HG02943 (cell line): ENCODE results near the gene CHAT.

Experiments used
- ATAC-seq: cut with Tn5 transposase; IDR thresholded peaks from one replicate; pipeline ENCODE4 v1.9.1; 2021; ENCODE audit warnings: mild to moderate bottlenecking, low read depth, moderate library complexity; ENCODE audit not compliant: unreplicated experiment

Gene CHAT

DNA sequence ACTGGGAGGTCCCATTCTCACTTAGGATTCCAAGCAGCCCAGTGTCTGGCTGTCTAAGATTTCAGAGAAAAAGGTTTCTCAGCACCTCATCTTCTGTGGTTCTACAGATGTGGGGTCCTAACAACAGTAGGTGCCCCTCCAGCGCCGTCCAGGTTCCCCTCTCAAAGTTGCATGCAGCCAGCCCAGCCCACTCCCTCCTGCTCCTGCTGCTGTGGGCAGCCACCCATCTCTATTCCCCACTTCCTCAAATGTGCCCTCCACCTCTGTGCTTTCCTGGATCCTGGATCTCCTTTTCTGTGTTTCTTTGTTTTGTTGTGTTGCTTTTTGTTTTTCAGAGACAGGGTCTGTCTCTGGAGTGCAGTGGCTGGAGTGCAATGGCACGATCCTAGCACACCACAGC, 17.0 kb upstream of the CHAT start:
- ATAC-seq: no peak

DNA sequence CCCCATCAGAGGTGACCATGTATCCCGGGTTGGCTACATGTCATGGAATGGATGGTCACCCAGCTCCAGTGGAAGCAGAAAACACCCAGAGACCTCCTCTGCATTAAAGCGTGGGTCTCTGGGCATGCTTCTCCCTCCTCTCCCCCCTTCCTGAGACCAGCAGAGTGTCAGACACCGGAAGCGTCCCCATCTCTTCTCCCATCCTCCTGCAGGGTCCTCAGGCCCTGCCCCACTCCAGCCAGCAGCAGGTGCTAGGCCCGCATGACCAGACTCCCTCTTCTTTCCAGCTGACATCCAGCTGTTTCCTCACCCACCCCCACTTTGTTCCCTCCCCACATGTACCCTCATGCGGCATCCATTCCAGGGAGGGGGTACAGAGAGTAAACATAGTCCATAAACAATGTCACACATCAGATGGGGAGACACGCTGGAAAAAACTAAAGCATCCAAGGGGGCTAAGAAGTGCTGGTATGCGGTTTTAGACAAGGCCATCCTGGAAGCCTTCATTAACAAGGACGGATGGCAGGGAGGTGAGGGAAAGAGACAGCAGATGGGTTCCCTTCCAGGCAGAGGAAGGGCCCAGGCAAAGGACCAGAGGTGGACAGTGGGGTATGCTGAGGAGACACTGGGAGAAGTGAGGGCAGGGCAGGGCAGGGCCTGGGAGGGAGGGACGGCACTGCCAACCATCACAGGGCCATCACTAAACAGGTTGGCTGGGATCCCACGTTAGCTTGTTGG, 16.2 kb upstream of the CHAT start:
- ATAC-seq: no peak

DNA sequence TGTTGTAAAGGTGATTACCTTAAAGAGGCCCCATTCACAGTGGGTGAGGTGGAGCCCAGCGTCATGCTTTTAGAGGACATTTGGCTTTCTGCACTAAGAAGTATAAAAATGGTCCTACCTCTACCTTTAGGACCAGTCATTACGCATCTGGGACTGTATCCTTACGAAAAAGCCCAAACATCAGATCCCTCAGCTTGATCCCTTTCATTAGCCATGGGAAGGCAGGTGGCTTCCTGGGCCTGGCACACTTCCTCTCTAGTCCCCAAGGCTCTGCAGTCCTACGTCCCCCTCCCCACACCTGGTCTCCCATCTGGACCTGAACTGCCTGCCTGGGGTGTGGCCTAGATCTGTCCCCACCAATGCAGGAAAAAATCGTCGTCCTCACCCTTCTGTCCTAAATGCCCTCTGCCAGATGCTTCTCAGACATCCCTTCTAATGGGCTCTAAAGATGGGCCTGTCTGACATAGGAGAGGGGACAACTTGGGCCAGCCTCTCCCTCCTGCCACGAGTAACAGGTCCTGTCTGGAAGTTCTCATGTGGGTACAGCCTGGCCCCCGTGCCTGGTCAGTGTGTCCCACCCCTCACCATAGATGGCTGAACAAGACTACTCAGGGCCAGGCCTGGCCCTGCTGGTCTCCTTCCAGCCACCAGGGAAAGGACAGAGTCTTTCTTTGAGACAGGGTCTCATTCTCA, 15.5 kb upstream of the CHAT start:
- ATAC-seq: no peak

DNA sequence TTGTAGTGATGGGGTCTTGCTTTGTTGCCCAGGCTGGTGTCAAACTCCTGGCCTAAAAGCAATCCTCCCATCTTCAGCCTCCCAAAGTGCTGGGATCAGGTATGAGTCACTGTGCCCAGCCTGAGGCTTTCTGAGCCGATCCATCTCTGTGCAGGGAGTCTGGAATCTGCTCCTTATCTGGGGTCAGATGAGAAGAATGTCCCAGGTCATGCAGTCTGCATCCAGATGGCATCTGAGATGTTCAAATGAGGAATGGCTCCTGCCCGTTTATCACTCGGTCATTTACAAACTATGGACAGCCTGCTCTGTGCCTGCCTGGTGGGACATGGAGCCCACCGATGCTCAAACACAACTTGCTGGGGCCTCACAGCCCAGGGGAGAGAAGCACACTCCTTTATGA, 14.9 kb upstream of the CHAT start:
- ATAC-seq: no peak

DNA sequence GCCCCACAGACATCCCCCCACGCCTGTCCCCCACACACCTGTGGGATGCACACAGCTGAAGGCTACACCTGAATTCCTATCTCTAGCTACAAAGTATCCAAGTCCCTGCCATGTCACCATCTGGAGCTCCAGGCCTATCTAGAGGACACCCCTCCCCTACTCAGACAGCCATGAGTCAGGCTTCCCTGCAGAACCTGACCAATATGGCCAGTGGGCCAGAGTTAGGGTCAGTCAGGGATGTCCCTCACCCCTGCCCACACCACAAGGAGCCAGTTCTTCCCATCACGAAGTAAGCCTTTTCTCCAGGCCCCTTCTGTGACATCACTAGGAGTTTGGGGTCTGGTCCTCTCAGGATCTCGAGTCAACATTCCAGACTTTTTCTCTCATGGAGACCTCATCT, 14.3 kb upstream of the CHAT start:
- no peak for ATAC-seq

DNA sequence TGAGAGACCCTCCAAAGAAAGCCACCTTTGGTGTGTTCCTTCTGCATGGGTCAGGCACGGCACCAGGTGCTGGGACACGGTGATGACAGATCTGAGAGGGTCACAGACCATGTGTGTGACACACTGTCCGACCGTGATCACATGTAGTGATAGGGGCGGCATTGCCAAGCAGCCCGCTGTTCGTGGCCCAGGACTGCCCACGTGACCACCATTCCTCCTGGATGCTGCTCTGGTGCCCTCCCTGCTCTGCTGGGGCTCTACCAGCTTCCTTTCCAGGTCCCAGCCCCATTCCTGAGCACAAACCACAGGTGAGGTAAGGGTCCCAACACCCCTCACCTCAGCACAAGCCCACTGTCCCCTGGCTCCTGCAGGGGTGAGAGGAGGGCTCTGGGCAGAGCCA, 13.8 kb upstream of the CHAT start:
- no peak for ATAC-seq

DNA sequence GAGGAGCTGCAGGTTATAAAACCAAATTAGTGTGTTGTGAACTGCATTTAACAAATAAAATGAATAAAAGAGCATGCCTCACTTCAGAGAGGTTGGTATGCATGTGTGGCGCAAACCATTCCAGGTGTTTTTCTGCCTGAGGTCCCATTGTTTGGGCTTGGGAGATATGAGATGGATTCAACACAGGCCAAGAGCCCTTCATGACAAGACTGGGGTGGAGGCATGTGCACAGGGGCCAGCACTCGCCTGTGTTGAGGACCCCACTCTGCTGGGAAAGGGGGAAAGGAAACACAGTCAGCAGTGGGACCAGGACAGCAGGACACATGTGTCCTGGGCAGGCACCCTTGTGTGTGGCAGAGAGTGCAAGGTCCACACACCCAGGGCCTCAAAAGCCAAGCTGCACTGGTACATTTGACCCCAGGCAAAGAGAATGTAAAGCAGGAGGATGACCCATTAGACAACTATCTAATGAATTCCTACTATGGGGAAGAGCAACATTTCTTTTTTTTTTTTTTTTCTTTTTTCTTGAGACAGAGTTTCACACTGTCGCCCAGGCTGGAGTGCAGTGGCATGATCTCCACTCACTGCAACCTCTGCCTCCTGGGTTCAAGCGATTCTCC, 12.9 kb upstream of the CHAT start:
- ATAC-seq: no peak

DNA sequence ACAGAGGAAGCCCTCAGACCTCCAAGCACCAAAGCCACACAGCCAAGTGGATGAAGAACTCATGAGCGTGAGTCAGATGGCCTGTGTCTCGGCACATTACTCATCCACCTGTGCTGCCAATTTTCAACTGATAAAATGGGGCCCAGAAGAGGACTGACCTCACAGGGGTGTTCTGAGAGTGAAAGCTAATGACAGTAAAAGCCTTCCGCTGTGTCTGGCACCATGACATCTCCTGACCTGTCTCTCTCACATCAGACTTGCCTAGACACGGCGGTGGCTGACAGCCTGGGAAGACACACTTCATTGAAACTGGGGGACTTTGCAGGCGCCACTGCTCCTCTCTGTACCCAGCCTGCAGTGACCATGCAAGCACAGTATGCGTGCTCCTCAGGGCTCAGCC, 12.0 kb upstream of the CHAT start:
- ATAC-seq: no peak

DNA sequence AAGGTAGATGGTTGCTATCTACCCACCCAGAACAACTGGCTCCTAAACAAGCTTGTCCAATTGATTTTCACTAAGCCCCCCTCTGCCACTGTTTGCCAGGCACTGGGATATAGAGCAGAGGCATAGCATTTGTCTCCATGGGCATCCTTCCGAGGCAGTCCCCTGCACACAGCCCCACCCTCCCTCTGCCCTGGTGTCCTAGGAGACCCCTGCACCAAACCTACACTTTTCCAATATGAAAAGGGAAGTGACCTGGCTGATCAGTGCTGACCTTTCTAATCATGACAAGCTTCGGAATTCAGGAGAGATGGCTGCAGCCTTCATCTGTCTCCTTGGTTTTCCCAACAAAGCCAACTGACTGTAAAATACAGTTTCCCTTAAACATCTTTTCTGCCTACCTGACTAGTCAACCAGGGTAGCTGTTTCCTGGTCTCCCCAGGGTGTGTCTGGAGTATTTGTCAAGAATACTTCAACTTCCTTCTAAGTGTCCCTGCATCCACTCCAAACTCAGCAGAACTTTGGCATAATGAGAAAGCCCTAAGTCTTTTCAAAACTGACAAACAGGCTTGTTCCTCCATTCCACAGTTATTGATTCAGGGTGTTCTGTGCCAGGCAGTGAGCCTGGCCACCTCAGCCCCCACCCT, 11.3 kb upstream of the CHAT start:
- ATAC-seq: no peak

DNA sequence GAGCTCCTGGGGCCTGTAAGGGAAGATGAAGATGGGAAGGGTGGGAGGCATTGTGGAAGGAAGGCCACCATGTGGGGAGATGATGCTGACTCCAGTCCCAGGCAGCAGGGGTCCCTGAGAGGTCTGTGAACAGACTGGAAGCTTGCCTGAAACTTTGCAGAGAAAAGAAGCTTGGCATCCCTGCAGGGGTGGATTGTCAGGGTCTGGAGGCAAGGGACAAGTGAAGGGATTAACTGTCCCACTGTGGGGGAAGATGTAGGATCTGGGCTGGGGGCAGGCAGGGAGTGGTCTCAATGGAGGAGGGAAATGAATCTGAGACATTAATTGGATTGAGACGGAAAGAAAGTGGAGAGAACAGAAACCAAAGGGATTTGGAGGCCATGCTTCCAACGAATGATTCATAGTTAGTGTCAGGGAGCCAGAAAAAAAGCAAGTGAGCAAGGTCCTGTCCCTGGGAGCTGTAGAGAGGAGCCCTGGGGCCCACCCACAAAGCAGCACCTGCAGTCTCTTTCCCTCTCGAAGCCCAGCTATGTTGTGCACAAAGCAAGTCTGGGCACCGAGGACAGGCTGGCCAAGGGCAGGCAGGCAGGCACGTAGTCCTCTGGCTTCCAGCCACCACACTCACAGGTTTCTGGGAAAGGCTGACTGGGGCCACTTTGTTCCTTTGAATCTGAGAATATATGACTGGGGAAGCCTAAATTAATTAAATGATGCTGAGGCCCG, 8.5 kb upstream of the CHAT start:
- no peak for ATAC-seq

DNA sequence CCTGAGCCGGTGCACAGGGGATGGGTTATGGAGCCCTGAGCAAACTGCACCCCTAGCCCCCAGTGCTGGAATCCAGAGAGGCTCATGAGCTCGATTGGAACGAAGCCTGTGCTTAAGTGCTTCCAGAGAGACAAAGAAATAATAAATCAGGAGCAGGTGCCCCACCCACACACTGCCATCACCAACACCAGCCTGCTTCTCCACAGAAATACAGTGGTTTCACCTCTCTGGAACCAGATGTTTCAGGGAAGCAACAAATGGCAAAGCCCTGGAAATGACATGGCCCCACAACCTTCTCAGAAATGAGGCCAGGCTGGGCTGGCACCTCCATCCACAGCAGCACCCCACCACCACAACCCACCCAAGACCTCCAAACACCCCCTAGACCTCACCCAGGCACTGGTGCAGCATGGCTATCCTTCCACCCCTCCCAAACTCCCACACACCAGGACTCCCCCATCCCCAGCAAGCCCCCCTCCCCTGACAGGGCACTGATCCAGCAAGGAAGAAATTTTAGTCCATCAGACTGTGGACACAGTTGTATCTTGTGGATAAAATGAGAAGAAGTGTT, 7.8 kb upstream of the CHAT start:
- no peak for ATAC-seq

DNA sequence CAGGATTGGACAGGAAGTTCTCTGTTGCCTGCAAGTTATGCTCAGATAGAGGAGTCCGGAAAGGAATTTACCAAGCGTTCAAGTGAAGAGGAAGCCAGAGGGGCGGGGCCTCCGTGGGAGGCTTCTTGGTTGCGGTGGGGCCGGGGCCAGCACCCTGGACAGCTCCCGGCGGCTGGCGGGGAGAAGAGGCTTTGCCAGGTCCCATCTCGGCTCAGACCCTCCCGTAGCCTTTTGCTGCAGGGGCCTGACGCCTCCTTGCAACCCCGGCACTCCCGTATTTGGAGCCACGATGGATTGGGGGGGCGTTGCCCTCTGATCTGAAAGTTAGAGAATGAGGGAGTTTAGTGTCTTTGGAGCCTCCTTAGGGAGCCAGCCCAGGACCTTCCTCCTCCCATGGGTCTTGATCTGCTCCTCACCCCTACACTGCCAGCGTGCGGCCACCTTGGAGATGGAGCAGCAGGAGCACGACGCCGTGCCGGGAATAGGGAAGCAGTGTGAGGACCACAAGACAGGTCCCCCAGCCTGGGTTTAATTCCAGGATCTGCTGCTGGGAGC, 6.8 kb upstream of the CHAT start:
- ATAC-seq: no peak

DNA sequence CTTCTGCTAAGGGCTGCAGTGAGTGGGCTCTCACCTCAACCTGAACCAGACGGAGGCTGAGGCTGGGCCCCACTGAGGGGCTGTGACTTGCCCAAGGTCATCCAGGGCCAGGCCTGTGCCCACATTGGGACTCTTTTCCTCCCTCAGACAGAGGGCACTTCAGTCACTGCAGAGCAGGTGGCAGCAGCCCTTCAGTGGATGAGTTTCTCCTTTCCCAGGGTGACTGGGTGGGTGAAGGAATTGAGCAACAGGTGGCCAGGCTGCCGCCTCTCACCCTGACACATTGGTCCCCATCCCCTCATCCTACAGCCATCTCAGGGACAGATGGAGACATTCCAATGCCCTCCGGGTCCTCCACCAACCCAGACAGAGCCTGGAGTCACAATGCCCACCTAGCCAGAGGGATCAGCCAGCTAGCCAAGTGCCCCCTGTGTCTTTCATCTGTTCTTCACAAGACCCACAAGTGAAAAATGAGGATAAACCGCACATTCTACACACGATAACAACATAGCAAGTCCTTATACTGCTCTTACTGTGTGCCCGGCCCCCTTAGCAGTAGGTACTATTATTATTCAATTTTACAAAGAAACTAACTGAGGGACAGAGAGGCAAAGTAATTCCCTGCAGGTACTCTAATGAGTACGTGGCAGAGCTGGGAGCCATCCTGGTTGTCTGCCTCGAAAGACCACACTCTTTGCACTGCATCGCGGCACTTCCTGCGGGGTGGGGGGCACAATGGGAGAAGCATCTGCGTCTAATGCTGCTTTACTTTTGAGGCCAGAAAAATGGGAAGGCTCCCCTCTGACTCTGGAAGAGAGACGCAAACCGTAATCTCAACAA, 5.5 kb upstream of the CHAT start:
- ATAC-seq: no peak

DNA sequence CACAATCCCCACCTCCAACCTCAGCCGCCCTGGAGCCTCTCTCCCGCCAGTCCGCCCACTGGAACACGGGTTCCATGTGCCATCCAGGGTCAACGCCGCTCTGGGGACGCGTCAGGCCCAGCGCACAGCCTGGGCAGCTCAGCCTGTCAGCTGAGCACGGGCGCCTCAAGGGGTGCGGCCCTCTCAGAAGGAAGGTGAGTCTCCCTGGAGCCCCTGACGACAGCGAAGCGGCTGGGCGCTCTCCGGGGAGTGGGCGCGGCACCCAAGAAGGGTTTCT, 4.9 kb upstream of the CHAT start:
- no peak for ATAC-seq

DNA sequence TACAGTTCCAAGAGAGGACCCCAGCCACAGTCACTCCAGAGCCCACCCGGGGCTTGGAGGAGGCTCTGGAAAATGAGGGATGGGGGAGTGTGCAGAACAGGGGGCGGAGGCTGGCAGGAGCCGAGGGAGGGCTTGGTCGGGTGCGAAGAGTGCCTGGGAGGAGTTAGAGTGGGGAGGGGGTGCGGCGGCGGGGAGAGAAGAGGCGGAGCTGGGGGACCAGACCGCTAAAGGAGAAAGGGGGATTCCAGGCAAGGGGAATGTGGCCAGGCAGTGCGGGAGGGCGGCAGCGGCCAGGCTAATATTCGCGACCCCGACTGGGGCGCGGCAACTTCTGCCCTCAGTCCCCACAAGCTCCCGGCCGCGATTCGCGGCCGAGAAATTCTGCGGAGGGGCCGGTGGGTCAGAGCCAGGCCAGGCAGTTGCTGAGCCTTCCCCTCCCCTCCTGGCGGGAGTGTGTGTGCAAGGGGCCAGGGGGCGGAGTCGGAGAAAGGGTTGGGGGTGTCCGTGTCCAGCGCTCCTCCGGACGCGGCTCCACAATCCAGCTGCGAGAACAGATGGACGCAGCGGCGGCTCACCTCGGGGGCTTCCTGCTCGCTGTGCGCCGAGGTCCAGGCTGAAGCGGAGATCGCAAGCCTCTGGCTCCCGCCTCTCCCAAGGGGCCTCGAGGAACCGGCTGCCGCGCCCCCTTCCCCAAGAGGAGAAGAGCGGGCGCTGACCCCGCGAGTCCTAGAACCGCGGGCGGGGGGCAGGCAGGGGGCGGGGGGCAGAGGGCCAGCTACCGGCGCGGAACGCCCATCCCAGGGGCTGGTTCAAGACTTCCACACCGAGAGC, 4.3 kb upstream of the CHAT start:
- ATAC-seq: no peak

DNA sequence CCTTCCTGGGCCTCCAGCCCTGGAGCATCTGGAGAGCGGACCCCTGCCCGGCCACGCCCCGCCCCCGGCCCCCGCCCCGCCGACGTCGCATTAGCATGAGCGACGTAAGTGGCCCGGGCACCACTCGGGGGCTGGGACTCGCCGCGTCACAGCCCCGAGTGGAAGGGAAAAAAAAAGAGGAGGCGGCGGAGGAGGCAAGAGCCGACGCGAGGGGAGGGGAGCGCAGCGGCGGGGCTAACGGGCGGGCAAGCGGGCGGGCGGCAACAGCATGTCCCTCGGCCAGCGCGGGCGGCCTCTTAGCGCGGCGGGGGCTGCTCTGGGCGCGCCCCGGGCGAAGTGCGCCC, 3.8 kb upstream of the CHAT start, which contains the start of gene SLC18A3:
Gene SLC18A3, plus strand, starts transcription at position 197 of the 344 bp plus-strand sequence. CDS start 431 bp downstream, outside the sequence.
- no peak for ATAC-seq

DNA sequence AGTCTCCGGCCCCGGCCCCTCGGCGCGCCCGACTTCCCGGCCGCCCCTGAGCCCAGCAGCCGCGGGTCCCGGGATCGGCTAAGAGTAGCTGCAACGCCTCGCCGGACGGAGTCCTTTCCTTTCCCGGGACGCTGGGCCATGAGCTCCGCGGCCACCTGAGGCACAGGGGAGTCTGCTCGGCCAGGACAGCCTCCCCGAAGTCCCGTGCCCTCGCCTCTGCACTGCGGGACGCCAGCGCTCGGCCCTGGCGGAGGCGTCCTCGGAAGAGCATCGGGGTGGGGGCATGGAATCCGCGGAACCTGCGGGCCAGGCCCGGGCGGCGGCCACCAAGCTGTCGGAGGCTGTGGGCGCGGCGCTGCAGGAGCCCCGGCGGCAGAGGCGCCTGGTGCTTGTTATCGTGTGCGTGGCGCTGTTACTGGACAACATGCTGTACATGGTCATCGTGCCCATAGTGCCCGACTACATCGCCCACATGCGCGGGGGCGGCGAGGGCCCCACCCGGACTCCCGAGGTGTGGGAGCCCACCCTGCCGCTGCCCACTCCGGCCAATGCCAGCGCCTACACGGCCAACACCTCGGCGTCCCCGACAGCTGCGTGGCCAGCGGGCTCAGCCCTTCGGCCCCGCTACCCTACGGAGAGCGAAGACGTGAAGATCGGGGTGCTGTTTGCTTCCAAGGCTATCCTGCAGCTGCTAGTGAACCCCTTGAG, 3.2 kb upstream of the CHAT start:
- ATAC-seq: no peak
